ENCODE data around the gene SH3GL1. TPM values are rescaled to one million over a fixed set of nuclear protein-coding genes. Genes with fewer than 3 reads are reported as not detected.

Gene SH3GL1
- total RNA-seq, 4 donors from 2014 or later = 48.2 to 67.7 (median 53.0) TPM

DNA sequence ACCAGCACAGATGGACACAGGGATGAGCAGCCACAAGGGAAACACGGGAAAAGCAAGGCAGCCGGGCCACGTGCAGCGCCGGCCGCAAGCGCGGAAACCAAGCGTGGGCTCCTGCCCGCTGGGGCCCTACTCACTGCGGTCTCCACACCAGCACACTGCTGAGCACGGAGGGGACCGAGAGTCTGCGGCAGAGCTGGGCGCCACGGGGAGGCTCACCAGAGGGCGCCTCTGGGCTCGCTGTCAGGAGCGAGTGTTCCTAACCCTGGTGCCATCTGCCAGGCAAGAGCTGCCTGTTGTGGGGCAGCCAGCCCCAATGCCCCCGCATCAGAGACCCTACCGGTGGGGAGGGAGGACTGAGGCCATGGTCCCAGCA, 30.5 kb downstream of the SH3GL1 start:
- Histone ChIP-seq H3K4me3 (peak overlapping the region in 1 of 2 donors; percentile 32), H3K9me3 (no peaks in the 10 kb centered on the region), H3K36me3 (peaks cover 0 to 28% of the 10 kb centered on the region in 2 donors), H3K27ac (peak overlapping the region in 3 of 4 donors; percentile 72 to 87 (median 87)), H3K4me1 (peaks cover 0 to 77% (median 72%) of the 10 kb centered on the region in 3 donors), H3K27me3 (no peaks in the 10 kb centered on the region)
- peak; percentile 13 for ATAC-seq
- WGBS, 2 donors (ENCODE audit: low coverage in 1 of 2) = no CpG with 5 or more reads among the region's 21 CpGs
- TF ChIP-seq POLR2AphosphoS5 (IDR thresholded peaks at IDR 0.05) = no peak
- TF ChIP-seq, protein P1, sequence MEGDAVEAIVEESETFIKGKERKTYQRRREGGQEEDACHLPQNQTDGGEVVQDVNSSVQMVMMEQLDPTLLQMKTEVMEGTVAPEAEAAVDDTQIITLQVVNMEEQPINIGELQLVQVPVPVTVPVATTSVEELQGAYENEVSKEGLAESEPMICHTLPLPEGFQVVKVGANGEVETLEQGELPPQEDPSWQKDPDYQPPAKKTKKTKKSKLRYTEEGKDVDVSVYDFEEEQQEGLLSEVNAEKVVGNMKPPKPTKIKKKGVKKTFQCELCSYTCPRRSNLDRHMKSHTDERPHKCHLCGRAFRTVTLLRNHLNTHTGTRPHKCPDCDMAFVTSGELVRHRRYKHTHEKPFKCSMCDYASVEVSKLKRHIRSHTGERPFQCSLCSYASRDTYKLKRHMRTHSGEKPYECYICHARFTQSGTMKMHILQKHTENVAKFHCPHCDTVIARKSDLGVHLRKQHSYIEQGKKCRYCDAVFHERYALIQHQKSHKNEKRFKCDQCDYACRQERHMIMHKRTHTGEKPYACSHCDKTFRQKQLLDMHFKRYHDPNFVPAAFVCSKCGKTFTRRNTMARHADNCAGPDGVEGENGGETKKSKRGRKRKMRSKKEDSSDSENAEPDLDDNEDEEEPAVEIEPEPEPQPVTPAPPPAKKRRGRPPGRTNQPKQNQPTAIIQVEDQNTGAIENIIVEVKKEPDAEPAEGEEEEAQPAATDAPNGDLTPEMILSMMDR (IDR thresholded peaks at IDR 0.05) = peak in 3 of 4 experiments; percentile 30 to 75 (median 61)
- peak in 1 of 2 donors; percentile 10 for TF ChIP-seq POLR2A (IDR thresholded peaks at IDR 0.05)

DNA sequence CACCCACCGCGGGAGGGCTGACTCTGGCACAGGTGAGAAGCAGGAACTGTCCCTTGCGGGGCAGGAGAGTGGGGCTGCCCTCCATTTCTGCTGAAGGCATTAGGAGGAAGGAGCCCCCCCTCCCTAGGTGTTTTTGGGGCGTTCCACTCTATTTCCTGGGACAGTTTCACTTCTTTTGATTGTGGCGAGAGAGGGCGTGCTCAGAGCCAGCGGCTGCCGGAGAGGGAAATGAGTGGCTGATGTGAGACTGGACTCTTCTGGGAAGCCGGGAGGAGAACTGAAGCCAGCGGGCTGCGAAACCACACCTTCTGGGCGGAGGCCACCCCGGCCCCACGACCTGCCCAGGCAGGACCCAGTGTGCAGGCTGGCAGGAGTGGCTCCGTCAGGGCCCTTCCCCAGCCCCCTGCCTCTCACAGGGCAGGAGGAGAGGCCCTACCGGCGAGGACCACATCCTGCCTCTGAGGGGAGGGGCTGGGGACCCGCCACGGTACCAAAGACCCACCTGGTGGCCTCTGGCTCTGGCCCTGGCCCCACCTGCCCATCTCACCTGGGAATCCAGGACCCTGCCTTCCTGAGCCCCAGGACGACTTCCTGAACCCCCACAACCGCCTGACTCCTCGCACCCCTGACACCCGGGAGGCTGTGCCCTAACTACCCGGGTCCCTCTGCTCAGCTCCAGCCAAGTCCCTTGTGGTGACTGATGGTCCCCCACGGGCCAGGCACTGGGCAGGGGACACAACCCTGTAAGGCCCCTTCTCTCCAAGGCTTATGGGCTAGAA, 31.0 kb downstream of the SH3GL1 start:
- ATAC-seq = peak; percentile 48
- TF ChIP-seq POLR2AphosphoS5 (IDR thresholded peaks at IDR 0.05) (peak; percentile 39), POLR2A (IDR thresholded peaks at IDR 0.05) (no peak), EP300 (IDR thresholded peaks at IDR 0.05) (no peak)
- TF ChIP-seq, protein P1 (IDR thresholded peaks at IDR 0.05) = no peak
- Histone ChIP-seq H3K4me3 (peak overlapping the region in 1 of 2 donors; percentile 32), H3K9me3 (no peaks in the 10 kb centered on the region), H3K36me3 (peaks cover 0 to 34% of the 10 kb centered on the region in 2 donors), H3K4me1 (peaks cover 0 to 71% (median 66%) of the 10 kb centered on the region in 3 donors), H3K27me3 (no peaks in the 10 kb centered on the region), H3K27ac (peak overlapping the region in 3 of 4 donors; percentile 72 to 87 (median 87))
- 33 to 65% methylated on average over 2 to 4 of the region's 25 CpGs for WGBS, 2 donors (ENCODE audit: low coverage in 1 of 2)

DNA sequence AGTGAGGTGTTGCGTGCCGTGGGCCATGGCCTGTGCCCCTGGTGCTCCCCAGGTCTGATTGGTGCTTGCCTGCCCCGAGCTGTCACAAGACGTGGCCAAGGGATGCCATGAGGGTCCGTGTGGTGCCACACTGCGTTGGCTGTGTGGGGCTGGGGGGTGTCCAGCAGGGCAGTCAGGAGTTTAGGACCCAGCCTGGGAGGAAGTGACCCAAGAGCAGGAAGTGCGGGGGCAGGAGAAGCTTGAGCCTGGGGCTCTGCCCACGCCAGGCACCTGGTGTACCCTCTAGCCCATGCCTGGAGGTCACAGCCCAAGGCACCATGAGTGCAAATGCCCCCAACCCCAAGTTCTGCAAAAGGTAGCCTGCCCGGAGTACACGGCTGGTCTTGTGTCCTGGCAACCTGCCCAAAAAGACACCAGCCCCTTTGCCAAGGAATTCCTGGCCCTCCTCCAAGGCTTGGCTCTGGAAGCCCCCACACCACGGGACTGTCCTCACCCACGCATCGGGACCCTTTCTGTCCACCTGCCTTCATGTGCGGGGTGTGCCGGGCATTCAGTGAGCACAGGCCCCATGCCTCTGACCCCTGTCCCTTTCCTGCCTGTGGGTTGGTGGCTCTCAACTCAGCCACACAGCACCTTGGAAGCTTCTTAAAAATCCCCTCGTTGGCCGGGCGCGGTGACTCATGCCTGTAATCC, 32.1 kb downstream of the SH3GL1 start:
- no peak for ATAC-seq
- H3K4me1 ChIP-seq = peaks cover 0 to 61% (median 59%) of the 10 kb centered on the region in 3 donors
- peaks cover 0 to 44% of the 10 kb centered on the region in 2 donors for H3K36me3 ChIP-seq
- TF ChIP-seq POLR2AphosphoS5 (IDR thresholded peaks at IDR 0.05) (no peak), EP300 (IDR thresholded peaks at IDR 0.05) (no peak), POLR2A (IDR thresholded peaks at IDR 0.05) (no peak)
- TF ChIP-seq, protein P1 (IDR thresholded peaks at IDR 0.05) = no peak
- H3K27me3 ChIP-seq = no peaks in the 10 kb centered on the region
- no peak overlapping the region for H3K4me3 ChIP-seq
- H3K9me3 ChIP-seq = no peaks in the 10 kb centered on the region
- 16% methylated on average over 6 of the region's 19 CpGs; no CpG with 5 or more reads in 1 of the 2 donors for WGBS, 2 donors (ENCODE audit: low coverage in 1 of 2)
- H3K27ac ChIP-seq = peak overlapping the region in 3 of 4 donors; percentile 72 to 87 (median 87)

DNA sequence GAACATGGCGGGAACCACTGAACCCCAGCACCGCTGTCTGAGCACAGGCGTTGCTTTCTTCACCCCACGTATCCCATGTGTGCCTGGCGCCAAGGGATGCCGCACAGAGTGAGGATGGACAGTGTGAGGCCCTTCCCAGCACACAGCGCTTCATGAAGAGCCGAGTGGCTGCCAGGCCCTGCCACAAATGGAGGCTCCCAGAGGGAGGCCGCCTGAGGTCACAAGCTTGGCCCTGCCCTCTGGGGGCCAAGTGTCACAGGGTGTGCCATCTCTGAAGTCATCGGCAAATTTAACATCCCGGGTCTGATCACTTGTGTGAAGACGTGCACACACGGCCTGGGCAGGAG, 32.6 kb downstream of the SH3GL1 start:
- Histone ChIP-seq H3K9me3 (no peaks in the 10 kb centered on the region), H3K36me3 (peaks cover 0 to 50% of the 10 kb centered on the region in 2 donors), H3K4me1 (peaks cover 0 to 56% (median 53%) of the 10 kb centered on the region in 3 donors), H3K27ac (peak overlapping the region in 3 of 4 donors; percentile 72 to 87 (median 87)), H3K27me3 (no peaks in the 10 kb centered on the region), H3K4me3 (no peak overlapping the region)
- WGBS, 2 donors (ENCODE audit: low coverage in 1 of 2) = no CpG with 5 or more reads among the region's 13 CpGs
- no peak for TF ChIP-seq POLR2A (IDR thresholded peaks at IDR 0.05)
- TF ChIP-seq, protein P1 (IDR thresholded peaks at IDR 0.05) = no peak
- TF ChIP-seq POLR2AphosphoS5 (IDR thresholded peaks at IDR 0.05) = no peak
- TF ChIP-seq EP300 (IDR thresholded peaks at IDR 0.05) = no peak
- ATAC-seq = no peak

Measured in gastroesophageal sphincter (tissue), 4 donors.